ENCODE measurements around the gene BBS9.
"Not testable (repeated sequence)": the region's sequence is repeated elsewhere in the genome, so short reads cannot be mapped to it uniquely, and the experiment has no call there.

BBS9 gene

DNA sequence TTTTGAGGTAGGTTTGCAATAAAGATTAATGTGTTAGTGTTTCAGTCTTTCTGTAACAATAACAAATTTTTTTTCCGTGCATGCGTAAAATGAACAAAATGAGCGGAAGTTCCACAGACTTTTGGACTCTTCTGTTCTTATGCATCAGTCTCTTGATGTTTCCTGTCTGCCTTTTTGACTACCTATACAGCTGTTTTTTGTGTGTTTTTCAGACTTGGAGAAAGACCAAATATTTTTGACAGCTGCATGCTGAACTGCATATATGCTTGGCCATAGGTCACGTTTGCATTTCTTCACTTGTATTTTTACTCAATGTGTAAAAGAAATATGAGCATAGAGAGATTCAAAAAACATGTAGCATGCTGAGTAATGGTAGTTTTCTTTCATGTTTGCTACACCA lies 119.3 kb downstream of the BBS9 start:
- no peak for DNase-seq (ENCODE audit: low spot score)
- TF ChIP-seq, protein P1, sequence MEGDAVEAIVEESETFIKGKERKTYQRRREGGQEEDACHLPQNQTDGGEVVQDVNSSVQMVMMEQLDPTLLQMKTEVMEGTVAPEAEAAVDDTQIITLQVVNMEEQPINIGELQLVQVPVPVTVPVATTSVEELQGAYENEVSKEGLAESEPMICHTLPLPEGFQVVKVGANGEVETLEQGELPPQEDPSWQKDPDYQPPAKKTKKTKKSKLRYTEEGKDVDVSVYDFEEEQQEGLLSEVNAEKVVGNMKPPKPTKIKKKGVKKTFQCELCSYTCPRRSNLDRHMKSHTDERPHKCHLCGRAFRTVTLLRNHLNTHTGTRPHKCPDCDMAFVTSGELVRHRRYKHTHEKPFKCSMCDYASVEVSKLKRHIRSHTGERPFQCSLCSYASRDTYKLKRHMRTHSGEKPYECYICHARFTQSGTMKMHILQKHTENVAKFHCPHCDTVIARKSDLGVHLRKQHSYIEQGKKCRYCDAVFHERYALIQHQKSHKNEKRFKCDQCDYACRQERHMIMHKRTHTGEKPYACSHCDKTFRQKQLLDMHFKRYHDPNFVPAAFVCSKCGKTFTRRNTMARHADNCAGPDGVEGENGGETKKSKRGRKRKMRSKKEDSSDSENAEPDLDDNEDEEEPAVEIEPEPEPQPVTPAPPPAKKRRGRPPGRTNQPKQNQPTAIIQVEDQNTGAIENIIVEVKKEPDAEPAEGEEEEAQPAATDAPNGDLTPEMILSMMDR (IDR thresholded peaks at IDR 0.05; ENCODE audit: extremely low read depth, insufficient read depth, missing control alignments), result no peak
- in situ Hi-C loops (cut with MboI; ENCODE audit: low pct_unique_long_range_greater_than_20kb, low sequenced_read_pairs, unreplicated experiment), result no loop called here

DNA sequence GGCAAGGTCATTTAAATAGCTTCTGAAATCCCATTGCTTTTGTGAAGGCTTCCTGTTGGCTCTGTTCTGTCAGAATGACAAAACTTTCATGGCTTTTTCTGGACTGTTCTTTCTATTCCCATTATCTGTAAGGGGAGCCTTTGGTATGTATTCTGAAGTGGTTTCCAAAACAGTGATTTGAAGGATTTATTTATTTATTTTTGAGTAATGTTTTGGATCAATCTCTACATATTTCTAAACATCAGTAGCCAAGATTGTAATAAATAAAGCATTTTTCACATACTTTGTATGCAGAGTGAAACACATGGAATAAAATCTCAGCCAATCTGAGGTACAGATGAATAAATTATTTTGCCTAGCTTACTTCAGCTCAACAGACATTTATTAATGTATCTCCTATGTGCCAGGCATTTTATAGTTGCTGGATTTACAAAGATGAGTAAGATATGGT lies 121.1 kb downstream of the BBS9 start:
- in situ Hi-C loops (cut with MboI; ENCODE audit: low pct_unique_long_range_greater_than_20kb, low sequenced_read_pairs, unreplicated experiment), result no loop called here
- no peak for DNase-seq (ENCODE audit: low spot score)
- TF ChIP-seq, protein P1 (IDR thresholded peaks at IDR 0.05; ENCODE audit: extremely low read depth, insufficient read depth, missing control alignments), result no peak

DNA sequence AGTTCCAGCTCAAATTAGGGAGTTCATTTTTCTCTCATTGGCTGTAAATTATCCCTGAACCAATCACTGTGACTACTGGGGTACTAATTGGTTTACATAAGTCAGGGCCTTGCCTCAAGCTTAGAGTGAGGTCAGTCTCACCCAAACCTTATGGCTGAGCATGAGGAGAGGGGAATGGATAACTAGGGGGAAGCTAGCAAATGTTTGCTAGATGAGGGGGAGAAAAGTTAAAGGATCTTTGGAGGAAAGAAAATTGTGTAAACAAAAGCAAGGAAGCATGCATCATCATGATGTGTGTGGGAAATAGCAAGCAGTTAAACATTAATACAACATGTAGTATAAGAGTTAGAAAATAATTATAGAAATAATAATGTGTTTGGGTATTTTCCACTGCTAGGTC lies 121.9 kb downstream of the BBS9 start:
- in situ Hi-C loops (cut with MboI; ENCODE audit: low pct_unique_long_range_greater_than_20kb, low sequenced_read_pairs, unreplicated experiment), result no loop called here
- no peak for DNase-seq (ENCODE audit: low spot score)
- TF ChIP-seq, protein P1 (IDR thresholded peaks at IDR 0.05; ENCODE audit: extremely low read depth, insufficient read depth, missing control alignments), result no peak

- TF ChIP-seq, protein P1 (IDR thresholded peaks at IDR 0.05; ENCODE audit: extremely low read depth, insufficient read depth, missing control alignments), result no peak
- DNase-seq (ENCODE audit: low spot score), result no peak
- in situ Hi-C loops (cut with MboI; ENCODE audit: low pct_unique_long_range_greater_than_20kb, low sequenced_read_pairs, unreplicated experiment), result no loop called here
These were observed 129.2 kb downstream of the BBS9 start for GRCh38 chr7:33258491-33258951.

DNA sequence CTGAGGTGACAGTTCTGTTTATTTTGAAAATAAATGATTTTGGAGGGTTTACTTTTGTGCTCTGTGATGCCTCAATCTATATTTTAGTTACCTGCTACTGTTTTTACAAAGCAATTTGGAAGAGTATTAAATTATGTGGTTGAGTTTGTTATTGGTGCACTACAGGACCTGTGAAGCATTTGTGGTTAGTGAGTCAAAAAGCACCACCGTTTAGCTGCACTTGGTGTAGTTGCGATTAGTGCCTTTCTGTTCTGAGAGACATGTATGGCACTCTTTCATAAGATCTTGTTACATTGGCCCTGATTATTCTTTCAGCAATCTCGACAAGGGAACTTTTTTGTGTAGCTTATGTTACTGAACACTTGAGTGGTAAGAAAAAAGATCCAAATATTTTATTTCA lies 132.2 kb downstream of the BBS9 start:
- in situ Hi-C loops (cut with MboI; ENCODE audit: low pct_unique_long_range_greater_than_20kb, low sequenced_read_pairs, unreplicated experiment), result no loop called here
- TF ChIP-seq, protein P1 (IDR thresholded peaks at IDR 0.05; ENCODE audit: extremely low read depth, insufficient read depth, missing control alignments), result no peak
- peak; percentile 6 for DNase-seq (ENCODE audit: low spot score)

DNA sequence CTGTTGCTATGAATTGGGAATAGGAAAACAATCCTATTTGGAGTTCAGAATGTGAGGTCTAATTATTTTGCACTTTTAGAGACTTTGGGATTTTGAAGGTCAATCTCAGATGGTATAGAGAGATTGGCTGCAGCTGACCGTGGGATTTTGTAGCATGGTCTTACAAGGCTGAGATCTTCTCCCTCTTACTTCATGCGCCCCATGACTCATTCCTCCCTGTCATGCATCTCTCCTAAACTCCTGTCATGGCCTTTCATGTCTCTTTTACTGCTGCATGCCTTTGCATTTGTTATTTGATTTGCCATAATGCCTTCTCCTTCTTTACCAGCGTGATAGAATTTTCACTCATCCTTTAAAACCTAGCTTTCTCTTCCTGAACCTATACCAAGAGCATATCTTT lies 133.1 kb downstream of the BBS9 start:
- TF ChIP-seq, protein P1 (IDR thresholded peaks at IDR 0.05; ENCODE audit: extremely low read depth, insufficient read depth, missing control alignments), result no peak
- no peak for DNase-seq (ENCODE audit: low spot score)
- in situ Hi-C loops (cut with MboI; ENCODE audit: low pct_unique_long_range_greater_than_20kb, low sequenced_read_pairs, unreplicated experiment), result no loop called here

DNA sequence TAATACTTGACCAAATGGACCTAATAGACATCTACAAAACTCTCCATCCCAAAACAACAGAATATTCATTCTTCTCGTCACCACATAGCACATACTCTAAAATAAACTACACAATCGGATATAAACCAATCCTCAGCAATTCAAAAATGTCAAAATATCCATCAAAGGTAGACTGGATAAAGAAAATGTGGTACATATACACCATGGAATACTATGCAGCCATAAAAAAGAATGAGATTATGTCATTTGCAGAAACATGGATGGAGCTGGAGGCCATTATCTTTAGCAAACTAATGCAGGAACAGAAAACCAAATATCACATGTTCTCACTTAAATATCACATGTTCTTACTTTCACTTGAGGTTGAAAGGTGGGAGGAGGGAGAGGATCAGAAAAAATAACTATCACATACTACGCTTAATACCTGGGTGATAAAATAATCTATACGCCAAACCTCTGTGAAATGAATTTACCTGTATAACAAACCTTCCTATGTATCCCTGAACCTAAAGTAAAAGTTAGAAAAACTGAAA lies 142.5 kb downstream of the BBS9 start:
- in situ Hi-C loops (cut with MboI; ENCODE audit: low pct_unique_long_range_greater_than_20kb, low sequenced_read_pairs, unreplicated experiment); DNase-seq (ENCODE audit: low spot score): not testable (repeated sequence)
